ENCODE data around the gene GRIK2.

Gene GRIK2

GRCh38 chr6:101878554-101879276 lies 485.2 kb downstream of the GRIK2 start:
- no peak for DNase-seq (ENCODE audit: low read depth, low spot score)

- no peak for DNase-seq (ENCODE audit: low read depth, low spot score)
Measured at GRCh38 chr6:101879782-101880181, 486.3 kb downstream of the GRIK2 start.

DNA sequence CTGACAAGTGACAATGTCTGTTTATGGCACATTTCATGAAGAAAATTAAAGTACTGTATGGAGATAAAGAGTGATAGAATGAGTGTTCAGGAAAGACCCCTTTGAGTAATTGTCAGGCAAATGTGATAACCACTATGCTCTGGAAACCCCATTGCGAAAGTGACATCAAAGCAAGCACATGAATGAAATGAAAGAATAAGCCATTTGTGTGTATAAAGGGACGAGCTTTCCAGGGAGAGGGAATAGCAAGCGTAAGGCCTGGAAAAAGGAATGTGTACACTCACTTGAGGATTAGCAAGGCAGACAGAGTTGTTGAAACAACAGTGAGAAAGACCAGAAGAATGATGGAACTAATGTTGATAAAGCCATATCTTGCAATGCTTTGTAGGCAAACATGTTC lies 490.0 kb downstream of the GRIK2 start:
- DNase-seq (ENCODE audit: low read depth, low spot score) = no peak

DNA sequence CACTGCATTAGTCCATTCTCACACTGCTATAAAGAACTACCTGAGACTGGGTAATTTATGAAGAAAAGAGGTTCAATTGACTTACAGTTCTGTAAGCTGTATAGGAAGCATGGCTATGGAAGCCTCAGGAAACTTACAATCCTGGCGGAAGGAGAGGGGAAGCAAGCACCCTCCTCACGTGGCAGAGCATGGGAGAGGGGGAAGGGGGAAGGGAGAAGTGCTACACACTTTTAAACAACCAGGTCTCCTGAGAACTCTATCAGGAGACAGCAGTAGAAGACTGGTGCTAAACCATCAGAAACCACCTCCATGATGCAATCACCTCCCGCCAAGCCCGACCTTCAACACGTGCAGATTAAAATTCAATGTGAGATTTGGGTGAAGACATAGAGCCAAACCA lies 494.0 kb downstream of the GRIK2 start:
- DNase-seq (ENCODE audit: low read depth, low spot score) = no peak

GRCh38 chr6:101907356-101908217 lies 514.1 kb downstream of the GRIK2 start:
- DNase-seq (ENCODE audit: low read depth, low spot score) = no peak

- DNase-seq (ENCODE audit: low read depth, low spot score) = no peak
Measured at GRCh38 chr6:101909366-101909765, 515.9 kb downstream of the GRIK2 start.

- DNase-seq (ENCODE audit: low read depth, low spot score) = no peak
Measured at GRCh38 chr6:101912311-101912710, 518.8 kb downstream of the GRIK2 start.

- DNase-seq (ENCODE audit: low read depth, low spot score) = no peak
Measured at GRCh38 chr6:101918471-101918870, 525.0 kb downstream of the GRIK2 start.

DNA sequence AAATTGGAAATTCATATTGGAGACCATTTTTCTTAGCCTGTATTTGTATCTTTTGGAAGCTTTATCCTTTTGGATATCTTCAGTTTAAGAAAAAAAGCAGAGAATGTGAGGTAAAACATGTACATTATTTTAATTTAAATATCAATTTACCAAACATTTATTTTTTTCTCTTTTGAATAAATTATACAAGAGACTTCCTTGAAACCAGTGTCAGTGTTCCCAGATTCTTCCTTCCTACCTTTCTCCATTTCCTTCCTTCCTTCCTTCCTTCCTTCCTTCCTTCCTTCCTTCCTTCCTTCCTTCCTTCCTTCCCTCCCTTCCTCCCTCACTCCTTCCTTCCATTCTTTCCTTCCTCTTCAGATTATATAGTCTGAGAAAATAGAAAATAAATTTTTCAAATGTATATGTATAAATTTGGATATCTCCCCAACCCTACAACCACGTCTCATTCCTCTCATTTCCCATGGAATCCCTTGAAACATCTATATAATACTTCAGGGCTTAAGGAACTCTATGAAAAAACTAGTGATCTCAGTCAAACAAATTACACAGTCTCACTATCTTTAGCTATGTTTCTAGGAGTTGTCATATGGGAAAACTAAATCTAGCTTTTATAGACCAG lies 528.4 kb downstream of the GRIK2 start:
- no peak for DNase-seq (ENCODE audit: low read depth, low spot score)

- DNase-seq (ENCODE audit: low read depth, low spot score) = no peak
Measured at GRCh38 chr6:101926149-101926925, 532.8 kb downstream of the GRIK2 start.

DNA sequence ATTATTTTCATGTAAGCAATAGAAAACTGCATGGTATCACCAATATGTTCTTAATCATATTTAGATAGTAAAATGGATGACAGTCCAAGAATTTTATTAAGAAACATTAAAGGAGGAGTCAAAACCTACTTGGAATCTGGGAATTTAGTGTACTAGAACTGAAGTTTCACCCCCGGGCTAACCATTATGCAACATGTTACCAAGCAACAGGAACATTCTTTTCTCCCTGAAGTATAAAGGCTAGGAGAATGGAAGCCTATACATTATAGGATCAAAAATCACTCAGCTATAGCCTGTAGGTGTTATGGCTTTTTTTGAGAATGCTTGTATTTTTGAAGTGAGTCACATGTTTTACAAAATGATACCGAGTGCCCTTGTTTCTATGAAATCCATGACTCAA lies 538.3 kb downstream of the GRIK2 start:
- DNase-seq (ENCODE audit: low read depth, low spot score) = no peak

- DNase-seq (ENCODE audit: low read depth, low spot score) = no peak
Measured at GRCh38 chr6:101932704-101933103, 539.2 kb downstream of the GRIK2 start.

DNA sequence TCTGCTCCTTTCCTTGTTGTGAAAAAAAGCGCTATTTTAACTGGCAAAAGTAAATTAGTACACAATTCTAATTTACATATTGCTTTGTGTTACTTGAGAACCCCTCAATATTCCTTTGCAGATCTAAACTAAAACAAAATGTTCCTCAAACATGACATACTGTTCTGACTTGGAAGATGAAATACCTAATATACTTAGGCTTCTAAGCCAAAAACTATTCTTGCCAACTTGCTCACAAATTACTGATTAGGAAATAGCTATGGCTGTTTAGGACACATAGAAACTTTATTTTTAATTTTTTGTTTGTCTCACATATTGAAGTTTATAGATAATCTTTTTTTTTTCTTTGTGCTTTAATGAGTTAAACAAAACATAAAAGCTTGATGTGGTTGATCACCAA lies 542.2 kb downstream of the GRIK2 start:
- DNase-seq (ENCODE audit: low read depth, low spot score) = no peak

- no peak for DNase-seq (ENCODE audit: low read depth, low spot score)
Measured at GRCh38 chr6:101936516-101936915, 543.0 kb downstream of the GRIK2 start.

- DNase-seq (ENCODE audit: low read depth, low spot score) = no peak
Measured at GRCh38 chr6:101937108-101937507, 543.6 kb downstream of the GRIK2 start.

DNA sequence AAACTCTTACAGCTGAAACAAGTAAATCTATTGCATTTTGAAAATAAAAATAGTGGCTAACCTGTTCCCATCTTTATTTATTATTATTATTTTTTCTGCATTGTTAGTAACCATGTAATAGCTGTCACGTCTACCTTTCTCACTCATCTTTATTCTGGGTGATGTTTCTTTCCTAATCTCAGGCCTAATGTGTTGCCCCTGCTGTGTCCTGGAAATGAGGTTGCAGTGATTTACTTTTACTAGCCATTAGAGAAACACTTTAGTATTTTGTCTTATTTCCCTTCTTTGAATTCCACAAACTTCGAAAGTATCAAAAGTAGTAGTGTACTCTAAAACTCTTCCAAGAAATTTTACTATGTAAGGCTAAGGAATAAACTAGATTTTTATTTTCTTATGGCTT lies 546.9 kb downstream of the GRIK2 start:
- DNase-seq (ENCODE audit: low read depth, low spot score) = no peak

DNA sequence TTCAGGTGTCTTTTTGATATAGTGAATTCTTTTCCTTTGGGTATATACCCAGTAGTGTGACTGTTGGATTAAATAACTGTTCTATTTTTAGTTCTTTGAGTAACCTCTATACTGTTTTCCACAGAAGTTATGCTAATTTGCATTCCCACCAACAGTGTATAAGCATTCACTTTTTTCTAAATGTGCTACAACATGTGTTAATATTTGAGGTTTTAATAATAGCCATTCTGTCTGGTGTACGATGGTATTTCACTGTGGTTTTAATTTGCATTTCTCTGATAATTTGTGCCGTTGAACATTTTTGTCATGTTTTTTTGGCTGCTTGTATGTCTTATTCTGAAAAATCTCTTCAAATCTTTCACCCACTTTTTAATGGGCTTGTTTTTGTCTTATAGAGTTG lies 563.5 kb downstream of the GRIK2 start:
- DNase-seq (ENCODE audit: low read depth, low spot score) = no peak

- DNase-seq (ENCODE audit: low read depth, low spot score) = no peak
Measured at GRCh38 chr6:101961357-101961756, 567.8 kb downstream of the GRIK2 start.

DNA sequence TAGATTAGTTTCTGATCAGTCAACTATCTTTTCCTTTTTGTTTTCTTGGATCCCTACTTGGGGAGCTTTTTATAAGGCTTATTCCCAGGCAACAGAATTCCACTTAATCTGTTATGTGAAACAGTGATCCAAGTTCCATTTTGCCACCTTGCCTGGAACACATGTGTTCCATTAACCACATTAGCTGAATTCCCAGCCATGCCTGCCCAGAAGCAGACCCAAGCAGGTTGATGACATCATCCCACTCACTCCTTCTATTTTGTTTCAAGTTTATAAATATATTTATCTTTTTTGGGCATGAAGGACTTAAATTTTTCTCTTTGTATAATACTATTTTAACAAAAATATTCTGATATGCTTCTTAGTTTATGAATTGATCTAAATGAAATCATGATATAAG lies 587.4 kb downstream of the GRIK2 start:
- DNase-seq (ENCODE audit: low read depth, low spot score) = no peak

DNA sequence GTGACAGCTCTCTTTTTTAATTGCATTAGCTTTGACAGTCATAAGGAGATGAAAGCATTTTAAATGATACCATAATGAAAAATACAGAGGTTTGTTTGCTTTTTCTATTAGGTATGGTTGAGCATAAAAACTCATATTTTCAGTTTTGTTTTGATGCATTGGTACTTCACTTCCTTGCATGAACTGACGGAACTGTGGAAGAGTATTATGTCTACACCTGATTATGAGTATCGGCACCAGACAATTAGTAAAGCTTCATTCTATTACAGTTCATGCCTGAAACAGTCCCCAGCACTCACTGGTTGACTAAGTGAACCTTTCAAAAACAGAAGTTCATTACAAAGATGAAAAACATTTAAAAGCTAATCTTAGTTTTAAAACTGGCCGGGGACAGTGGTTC lies 593.0 kb downstream of the GRIK2 start:
- DNase-seq (ENCODE audit: low read depth, low spot score) = no peak

- DNase-seq (ENCODE audit: low read depth, low spot score) = no peak
Measured at GRCh38 chr6:101992286-101992685, 598.8 kb downstream of the GRIK2 start.

GRCh38 chr6:101994521-101994920 lies 601.0 kb downstream of the GRIK2 start:
- no peak for DNase-seq (ENCODE audit: low read depth, low spot score)
